NCI-H446 (cell line): ENCODE results near the gene AGRN.
"Not testable (repeated sequence)": the region's sequence is repeated elsewhere in the genome, so short reads cannot be mapped to it uniquely, and the experiment has no call there.

ENCODE experiments used
- DNase-seq, 2 experiments: peaks; one replicate each; lab custom pipeline; 2025; lab: John Stamatoyannopoulos, UW

The AGRN gene

DNA sequence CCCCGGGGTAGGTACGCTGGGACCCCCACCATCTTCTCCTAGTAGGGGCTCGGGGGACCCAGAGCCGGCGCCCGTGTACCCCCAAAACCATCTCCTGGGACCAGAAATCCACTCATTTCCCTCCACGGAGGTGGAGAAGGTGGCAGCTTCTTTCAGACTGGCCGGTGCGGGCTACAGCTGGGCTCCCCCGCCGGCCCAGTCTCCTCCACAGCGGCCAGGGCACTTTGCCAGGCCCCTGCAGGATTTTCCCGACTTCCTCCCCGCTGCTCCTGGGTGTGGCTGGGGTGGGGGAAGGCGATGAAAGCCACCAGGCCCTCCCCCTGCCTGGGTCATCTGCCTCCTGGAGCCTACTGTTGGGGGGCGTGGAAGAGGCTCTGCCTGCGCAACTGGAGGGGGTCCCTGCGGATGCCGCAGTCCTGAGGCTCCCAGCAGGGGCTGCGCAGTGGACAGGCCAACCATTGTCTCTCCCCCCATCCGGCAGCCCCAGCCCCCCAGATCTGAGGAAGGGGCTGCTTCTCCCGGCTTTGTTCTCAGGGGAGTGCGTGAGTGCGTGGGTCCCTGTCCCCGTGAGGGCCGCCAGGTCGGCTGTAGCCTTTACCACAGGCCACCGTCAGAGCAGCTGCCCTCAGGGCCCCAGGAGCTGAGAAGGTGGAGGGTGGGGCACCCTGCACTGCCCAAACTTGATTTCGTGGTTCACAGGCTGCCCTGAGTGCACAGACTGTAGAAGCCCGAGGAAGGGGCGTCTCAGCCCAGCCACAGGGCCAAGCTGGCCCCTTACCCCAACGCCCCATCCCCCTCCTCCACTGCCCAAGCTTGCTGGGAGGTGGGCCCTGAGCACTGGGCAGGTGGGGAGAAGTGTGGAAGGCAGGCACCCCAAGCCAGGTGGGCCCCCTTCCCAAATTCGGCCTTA is 1.3 kb downstream of the AGRN start:
- peak; percentile 23 to 84 for DNase-seq

DNA sequence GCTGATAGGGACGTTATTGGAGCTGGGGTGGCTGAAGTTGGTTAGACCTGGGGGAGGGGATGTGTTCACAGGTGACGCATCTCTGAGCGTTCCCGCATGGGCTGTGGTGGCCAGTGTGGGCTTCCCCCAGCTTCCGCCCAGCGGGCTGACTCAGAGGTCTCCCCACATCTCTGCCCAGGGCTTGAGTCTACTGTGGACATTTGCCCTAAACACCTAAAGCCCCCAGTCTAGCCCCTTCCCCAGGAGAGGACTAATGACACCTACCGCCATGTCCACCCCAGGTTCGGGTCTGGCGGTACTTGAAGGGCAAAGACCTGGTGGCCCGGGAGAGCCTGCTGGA is 2.0 kb downstream of the AGRN start:
- no peak for DNase-seq

DNA sequence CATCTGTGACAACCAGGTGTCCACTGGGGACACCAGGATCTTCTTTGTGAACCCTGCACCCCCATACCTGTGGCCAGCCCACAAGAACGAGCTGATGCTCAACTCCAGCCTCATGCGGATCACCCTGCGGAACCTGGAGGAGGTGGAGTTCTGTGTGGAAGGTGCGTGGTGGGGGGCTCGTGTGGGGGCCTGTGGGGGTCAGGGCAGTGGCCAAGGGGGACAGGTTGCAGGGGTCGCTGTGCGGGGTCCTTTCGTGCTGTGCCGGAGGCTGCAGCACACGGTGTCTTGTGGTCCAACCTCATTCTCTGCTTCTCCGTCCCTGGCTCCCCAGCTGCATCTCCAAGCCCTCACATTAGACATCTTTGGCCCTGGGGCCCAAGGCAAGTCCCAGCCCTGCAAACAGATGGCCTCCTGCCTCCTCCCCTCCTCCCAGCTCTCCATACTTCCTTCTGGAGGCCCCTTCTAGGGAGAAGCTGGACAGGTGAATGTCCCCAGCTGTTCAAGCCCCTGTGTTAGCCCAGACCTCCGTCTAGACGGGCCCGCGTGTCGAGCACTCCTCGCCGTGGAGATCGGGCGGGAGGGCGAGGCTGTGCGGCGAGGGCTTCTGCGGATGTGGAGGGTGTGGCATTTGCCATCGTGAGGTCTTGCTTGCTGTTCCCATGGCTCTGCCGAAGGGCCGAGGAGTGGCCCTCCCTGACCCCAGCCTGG is 2.5 kb downstream of the AGRN start:
- DNase-seq, result no peak

DNA sequence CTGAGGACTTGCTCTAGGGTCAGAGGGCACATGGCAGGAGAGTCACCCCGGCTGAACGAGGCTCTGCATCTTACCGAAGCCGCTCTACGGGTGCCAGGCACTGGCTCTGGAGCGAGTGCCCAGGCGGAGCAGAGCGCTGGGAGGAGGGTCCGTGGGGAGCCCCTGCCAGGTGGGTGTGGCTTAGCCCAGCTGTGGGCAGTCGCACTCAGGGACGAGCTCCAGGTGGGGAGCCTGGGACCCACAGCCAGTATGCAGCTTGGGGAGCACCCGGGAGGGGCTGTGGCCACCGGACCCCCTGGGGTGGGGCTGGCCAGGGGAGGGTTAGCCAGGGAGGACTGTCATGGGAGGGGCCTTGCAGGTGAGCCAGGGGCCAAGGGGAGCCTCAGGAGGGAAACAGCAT is 3.8 kb downstream of the AGRN start:
- DNase-seq, result no peak

DNA sequence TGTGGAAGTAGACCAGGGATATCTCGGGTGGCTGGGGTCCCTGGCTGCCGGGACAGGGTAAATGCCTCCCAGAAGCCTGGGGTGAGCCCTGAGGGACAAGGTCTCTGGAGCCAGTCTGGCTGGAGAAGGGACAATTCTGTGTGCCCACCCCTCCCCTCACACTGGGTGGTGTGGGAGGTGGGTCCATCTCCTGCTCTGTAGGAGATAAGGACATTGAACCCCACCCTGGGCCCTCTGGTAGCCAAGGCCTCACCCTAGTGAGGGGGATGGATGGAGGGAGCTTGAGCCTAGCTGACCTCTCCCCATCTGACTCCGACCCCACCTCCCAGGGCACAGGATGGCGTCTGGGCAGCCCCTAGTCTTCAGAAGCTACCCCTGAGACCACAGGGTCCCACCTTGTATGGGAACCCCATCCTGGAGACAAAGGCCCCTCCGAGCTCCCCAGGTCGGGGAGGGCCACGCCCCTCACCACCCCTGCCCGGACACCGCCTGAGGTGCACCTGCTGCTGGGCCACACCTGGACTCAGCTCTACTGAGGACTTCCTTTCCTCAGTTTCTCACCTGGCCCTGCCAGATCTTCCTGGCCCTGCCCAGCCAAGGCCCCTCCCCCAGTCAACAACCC is 4.3 kb downstream of the AGRN start:
- no peak for DNase-seq

DNA sequence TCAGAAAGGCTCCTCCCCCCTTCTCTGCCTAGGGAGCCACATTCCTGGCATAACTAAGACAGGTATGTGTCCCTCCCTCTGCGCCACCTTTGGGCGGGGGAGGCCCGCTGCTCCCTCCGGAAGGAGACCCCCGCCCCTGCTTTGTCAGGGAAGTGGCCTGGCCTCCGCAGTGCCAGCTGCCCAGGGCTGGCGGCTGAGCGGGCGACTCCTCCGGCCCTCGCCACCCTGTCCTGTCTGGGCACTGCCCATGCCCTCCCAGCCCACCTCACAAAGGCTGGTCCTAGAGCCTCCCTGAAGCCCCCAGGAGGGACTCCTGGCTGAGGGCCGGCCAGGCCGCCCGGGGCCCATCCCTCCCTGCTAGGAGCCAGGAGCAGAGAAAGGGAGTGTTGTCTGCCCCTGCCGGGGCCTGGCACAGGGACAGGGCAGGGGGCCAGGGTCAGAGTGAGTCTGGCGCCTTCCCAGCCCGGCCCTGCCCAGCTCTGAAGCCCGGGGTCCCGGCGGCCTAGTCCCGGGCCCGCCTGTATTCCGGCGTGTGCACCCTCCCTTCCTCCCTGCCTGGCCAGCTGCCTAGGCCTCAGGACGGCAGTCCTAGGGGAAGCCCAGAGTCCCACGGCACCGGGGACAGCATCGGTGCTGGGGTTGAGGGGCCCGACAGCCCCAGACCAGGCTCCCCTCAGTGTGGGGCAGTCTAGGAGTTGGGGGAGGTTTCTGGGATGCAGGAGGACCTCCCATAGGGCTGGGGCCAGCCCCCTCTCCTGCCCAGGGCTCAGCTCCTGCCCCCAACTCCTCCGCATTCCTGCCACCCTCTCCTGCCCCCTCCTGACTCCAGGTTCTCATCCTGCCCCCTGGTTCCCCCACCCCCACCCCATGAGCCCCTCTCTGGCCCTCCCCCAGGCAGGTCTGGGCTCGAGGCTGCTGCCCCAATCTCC is 5.1 kb downstream of the AGRN start:
- no peak for DNase-seq

DNA sequence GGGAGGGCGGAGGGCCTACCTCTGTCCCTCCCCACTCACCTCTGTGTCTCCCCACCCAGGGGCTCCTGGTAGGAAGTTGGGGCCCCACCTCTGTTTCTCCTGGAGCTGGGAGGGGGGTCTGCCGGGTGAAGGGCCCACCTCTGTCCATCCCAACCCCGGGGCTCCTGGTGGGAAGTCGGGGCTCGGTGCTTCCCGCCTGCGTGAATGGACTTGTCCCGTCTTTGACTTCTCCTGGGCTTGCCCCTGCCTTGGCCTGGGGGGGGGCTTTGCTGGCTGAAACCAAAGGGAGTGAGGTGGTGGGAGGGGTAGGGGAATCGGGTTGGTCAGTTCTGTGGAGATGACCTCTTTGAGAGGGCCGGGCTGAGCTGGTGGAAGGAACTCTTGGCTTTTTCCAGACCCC is 5.8 kb downstream of the AGRN start:
- no peak for DNase-seq

DNA sequence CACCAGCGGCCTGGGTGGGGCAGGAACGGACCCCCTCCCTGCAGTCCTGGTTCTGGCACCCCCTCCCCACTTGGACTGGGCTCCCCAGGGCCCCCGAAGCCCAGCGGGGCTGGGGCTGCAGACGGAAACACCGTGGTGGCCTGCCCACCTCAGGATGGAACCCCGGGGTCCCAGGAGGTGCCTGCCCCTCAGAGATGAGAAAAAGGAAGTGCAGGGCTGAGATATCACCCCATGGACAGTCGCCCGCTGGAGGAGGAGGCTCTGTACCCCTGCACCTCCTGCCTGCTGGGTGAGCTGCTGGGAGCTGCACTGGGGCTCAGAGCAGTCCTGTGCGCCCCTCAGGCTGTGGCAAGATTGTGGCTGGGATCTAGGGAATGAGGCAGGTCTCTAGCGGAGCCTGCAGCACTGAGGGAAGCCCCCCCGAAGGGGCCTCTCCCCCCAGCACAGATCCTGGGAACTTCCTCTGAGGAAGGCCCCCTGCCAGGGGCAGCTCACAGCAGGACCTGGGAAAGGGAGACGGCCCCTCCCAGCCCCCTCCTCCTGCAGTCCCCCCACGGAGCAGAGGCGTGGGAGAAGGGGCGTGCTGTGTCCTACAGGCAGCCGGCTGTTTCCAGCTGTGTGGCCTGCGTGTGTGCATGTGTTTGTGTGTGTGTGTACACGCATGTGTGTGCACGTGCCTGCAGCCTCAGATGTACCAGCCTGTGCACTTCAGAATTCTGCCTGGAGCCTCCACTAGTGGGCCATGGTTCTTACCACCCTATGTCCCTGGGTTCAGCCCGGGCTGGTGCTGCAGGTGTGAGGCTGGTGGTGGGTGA is 6.9 kb downstream of the AGRN start:
- no peak for DNase-seq

DNA sequence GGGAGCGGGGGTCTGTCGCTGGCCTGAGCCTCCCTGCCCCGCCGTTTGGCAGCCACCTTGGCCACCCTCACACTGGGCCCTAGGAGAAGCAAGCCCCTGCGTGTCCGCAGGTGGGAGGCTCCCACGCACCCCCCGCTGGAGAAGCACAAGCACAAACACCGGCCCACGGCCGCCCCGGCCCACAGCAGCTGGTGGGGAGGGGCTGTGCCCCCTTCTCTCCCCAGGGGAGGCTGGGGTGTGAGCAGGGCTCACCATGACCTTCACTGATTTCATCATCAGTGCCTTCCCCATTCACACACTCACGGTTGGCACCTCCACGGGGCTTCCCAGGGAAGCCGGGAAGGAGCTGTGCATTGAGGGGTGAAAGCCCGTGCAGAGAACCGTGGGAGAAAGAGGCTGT is 7.9 kb downstream of the AGRN start:
- no peak for DNase-seq

DNA sequence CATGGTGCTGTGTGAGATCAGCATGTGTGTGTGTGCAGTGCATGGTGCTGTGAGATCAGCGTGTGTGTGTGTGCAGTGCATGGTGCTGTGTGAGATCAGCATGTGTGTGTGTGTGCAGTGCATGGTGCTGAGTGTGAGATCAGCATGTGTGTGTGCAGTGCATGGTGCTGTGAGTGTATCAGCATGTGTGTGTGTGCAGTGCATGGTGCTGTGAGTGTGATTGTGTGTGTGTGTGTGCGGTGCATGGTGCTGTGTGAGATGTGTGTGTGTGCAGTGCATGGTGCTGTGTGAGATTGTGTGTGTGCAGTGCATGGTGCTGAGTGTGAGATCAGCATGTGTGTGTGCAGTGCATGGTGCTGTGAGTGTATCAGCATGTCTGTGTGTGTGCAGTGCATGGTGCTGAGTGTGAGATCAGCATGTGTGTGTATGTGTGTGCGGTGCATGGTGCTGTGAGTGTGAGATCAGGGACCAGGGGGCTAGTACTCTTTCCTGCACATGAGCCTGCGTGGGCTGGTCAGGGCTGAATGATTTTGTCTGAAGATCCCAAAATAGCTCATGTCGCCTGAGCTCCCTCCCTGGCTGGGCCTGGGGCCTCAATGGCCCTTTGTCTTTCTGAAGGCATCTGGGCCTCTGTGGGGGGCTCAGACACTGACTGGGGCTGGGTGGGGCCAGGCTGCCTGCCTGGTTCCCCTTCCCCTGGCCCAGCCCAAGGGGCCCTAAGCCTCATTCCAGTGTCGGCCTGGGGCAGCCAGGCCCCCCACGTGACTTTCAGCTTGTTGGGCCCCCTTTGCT is 11.1 kb downstream of the AGRN start:
- DNase-seq, result not testable (repeated sequence)

DNA sequence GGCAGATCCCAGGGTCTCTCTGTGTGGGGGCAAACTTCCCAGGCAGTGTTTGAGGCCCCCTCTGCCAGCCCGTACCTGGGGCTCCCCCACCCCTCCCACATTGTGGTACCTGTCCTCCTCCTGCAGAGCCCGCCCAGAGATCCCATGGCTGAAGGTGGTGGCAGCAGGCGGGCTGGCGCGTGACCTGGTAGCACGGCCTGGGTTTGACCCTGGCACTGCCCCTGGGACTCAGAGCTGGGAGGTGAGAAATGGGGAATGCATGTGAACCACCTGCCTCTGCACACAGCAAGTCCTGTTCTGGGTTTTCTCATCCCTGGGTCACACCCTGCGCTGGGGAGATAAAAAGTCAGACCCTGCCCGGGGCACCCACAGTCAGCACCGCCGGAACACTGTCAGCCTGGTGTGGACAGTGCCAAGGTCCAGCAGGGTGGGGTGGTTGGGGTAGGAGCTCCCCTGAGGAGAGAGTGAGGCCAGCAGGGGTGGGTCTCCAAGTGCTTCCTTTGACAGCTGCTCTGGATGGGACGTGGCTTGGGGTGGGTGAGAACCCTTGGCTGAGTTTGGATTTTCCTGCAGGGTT is 11.8 kb downstream of the AGRN start:
- DNase-seq, result no peak

DNA sequence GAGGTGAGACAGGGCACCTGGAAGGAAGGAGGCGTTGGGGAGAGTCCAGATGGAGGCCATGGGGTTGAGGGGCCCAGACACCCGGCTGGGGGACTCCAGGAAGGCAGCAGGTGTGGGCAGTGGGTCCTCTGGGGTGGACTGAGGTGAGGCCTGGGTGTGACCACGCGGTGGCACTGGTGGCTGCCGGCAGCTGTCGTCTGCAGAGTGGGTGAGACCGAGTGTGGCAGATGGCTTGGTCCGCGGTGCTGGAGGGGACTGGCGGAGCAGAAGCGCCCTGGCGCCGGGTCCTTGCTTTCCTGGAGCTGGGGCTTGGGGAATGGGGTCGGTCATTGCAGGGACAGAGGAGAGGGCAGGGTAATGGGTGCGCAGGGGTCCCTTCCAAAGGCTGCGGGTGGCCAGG is 12.5 kb downstream of the AGRN start:
- peak in 1 of 2 experiments; percentile 47 for DNase-seq

DNA sequence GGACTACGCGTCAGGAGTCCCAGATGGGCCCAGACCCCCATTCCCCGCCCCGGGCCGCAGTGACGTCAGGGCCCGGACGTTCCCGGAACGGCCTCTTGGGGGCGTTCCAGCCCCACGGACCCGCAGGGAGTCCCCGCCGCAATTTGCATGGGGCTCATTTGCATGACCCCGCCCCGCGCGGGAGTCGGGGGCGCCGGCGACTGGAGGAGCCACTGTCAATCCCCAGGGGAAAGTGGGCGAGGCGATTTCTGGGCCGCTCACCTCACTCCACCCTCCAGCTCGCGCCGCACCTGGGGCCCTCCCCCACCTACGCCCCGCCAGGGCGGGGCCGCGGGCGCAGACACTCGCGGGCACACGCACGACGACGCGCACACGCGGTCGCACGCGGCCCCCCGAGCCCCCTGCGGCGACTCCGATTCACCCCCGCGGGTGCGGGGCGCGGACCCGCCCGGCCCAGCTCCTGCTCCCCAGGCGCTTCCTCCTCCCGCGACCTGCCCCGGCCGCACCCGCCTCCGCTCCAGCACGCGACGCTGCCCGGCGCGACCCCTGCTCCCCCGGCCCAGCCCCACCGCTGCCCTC is 13.2 kb downstream of the AGRN start:
- DNase-seq, result peak; percentile 78 to 94

DNA sequence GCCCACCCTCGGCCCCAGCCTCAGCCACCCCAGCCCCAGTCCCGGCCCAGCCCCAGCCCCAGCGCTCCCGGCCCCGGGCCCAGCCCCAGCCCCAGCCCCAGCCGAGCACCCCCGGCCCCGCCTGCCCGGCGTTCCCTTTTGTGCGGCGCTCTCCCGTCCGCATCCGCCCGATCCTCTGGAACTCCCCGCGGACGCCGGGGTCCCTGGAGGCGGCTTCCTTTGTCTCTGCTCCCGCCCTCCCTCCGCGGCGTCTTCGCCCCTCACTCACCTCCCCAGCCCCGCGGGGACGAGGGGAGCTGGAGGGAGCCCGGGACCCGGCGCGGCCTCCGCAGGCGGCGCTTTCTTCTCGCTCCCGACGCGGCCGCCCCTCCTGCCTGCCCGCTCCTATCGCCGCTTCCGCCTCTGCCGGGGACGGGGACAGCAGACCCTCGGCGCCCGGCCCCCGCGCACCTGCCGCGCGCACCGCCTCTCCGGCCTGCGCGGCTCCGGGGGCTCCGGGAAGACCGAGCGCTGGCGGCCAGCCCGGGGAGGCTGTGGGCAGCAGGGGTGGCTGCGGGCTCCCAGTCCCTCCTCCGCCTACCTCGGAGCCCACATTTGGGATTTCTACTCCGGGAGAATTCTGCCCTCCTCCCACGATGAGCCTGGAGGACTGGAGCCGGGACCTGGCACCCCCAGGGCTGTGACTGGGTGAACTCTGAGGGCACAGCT is 14.0 kb downstream of the AGRN start:
- DNase-seq, result no peak

DNA sequence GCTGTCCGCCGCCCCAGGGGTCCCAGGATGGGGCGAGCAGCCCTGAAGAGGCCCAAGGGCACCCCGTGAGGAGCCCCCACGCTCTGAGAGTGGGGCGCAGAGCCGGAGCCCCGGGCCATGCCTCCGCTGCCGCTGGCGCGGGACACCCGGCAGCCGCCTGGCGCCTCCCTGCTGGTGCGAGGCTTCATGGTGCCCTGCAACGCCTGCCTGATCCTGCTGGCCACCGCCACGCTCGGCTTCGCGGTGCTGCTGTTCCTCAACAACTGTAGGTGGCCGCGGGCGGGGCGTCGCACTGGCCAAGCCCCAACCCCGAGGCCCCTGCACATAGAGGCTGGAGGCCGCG is 14.5 kb downstream of the AGRN start:
- DNase-seq, result no peak

DNA sequence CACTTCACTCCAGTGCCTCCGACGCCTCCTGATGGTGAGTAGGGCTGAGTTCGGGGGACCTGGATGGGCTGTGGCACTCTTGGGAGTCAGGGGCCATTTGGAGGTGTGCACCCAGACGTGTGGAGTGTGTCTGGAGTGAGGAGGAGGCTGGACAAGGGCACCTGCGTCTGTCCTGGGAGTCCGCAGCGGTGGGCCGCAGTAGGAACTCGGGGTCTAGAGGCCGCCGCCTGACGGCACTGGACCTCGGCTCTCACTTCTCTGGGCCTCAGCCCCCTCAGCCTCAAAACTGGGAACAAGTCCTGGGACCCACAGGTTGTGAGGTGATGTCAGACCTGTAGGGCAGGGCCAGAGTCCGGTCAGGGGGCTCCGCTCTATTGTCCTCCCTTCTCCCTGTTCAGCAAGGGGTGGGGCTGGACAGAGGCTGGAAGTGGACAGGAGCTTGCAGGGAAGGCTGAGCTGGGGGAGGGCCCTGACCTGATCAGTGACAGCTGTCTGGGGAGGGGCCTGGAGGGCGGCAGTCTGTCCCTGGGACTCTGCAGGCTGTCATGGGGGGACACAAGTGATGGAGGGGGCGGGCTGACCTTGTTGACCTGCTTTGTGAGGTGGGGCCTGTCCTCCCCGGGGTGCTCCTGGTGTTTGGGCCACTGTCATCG is 15.5 kb downstream of the AGRN start:
- no peak for DNase-seq

DNA sequence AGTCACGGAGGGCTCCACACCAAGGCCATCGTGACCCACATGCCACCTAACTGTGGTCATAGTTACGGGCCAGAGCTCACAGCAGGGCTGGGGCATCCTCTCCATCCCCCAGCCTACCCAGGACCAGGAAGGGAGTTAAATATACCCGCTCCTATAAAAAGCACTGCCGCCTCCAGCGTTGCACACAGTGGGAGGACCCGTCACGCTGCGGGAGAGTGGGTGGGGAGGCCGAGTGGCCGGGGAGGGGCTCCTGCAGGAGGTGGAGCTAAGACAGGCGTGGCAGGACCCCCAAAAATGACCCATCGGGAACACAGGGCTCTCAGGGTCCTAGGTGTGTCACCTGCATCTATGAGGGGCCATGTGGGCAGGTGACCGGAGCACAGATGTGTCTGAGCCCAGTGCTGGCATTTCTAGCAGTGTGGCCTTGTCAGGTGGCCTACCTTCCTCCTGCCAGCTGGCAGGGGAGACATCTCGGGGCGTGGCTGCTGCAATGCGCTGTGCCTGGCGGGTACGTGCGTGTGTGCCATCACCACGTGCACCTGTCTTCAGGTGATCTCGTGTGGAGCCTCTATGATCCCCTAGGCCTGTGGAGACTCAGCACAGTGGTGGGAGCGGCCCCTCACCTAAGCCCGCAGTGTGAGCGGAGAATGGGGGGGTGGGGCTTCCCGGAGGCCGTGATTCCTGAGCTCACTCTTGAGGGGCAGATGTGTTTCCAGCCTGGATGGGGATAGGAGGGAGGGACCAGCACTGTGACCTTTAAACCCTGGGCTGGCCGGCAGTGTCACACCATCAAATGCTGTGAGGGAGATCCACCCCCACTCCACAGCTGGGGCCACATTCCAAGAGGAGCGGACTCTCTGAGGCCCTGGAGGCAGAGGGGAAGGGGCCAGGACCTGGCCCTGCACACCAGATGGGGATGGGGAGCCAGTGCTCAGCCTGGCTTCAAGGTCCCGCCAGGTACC is 17.7 kb downstream of the AGRN start:
- no peak for DNase-seq
